ENCODE measurements around the gene QSOX2.

Gene QSOX2

DNA sequence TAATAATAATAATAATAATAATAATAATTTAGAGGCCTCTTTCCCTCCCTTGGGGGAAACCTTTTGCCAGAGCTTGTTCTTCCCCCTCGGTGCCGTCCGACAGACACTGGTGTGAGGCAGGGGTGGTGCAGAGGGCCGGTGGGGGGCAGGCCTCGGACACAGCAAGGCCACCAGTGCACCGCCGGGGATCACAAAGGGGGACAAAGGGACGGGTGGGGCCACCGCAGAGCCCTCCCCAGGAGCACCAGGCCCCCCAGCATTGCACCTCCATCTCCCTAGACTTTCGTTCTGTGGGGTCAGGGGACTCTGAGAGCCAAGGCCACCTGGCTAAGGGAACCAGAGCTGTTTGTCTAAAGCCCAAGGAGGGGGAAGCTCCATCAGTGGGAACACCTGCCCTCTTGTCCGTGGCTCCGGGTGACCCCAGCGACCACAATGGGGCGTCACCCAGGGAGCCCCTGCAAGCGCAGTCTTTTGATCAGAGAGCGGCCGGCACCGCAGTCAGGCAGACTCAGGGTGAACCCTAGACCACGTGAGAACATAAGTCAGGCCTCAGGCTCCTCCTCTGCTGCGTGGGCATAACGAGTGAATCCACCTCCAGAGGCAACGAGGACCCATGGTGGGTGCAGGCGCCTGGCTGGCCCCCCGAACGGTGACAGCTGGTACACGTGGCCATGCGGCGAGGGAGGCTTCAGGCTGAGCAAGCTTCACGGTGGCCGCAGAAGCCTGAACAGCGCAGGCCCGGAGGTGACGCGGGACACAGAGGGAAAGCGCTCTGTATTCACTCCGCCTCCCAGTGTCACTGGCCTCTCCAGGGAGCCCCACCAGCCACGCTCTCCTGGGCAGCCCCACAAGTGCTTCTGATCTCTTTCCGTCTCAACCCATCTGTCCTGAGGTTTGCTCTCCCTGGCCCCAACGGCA is 12.0 kb upstream of the QSOX2 start:
- Histone ChIP-seq H3K27ac (ENCODE audit: insufficient read depth, low read depth, low read length, poor library complexity, severe bottlenecking) (no peak overlapping the region), H3K9me3 (ENCODE audit: control insufficient read depth, low read length) (no peaks in the 10 kb centered on the region), H3K4me3 (ENCODE audit: insufficient read depth, low read depth, low read length) (no peak overlapping the region), H3K27me3 (ENCODE audit: control insufficient read depth, insufficient read depth, low read length, poor library complexity, severe bottlenecking) (no peaks in the 10 kb centered on the region), H3K36me3 (ENCODE audit: control insufficient read depth, insufficient read depth, low read length) (no peaks in the 10 kb centered on the region), H3K4me1 (ENCODE audit: control insufficient read depth, insufficient read depth, low read length) (peaks cover 3% of the 10 kb centered on the region)
- WGBS, 2 experiments = 92% methylated on average over 39 of the region's 39 CpGs

GRCh38 chr9:136255896-136256890 is 10.6 kb upstream of the QSOX2 start:
- Histone ChIP-seq H3K4me3 (ENCODE audit: insufficient read depth, low read depth, low read length) (no peak overlapping the region), H3K9me3 (ENCODE audit: control insufficient read depth, low read length) (no peaks in the 10 kb centered on the region), H3K27ac (ENCODE audit: insufficient read depth, low read depth, low read length, poor library complexity, severe bottlenecking) (no peak overlapping the region), H3K4me1 (ENCODE audit: control insufficient read depth, insufficient read depth, low read length) (peaks cover 3% of the 10 kb centered on the region), H3K27me3 (ENCODE audit: control insufficient read depth, insufficient read depth, low read length, poor library complexity, severe bottlenecking) (no peaks in the 10 kb centered on the region), H3K36me3 (ENCODE audit: control insufficient read depth, insufficient read depth, low read length) (no peaks in the 10 kb centered on the region)
- 83 to 86% methylated on average over 28 of the region's 28 CpGs for WGBS, 2 experiments

DNA sequence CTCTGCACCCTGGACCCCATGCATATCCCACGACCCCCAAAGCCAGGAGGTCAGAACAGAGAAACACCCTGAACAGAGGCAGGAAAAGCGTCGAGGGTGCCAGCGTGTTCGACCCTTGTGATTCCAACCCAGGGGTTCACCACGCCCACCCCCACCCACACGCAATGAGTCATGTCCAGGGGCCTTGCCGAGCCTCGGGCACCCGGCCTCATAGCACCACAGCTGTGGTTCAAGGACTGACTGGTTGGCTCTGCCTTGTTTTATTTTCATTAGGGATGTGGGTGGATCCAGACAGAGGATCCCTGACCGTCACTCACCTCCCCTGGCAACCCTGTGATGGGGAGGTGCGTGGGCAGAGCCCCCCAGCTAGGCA is 9.5 kb upstream of the QSOX2 start:
- Histone ChIP-seq H3K27ac (ENCODE audit: insufficient read depth, low read depth, low read length, poor library complexity, severe bottlenecking) (no peak overlapping the region), H3K36me3 (ENCODE audit: control insufficient read depth, insufficient read depth, low read length) (no peaks in the 10 kb centered on the region), H3K27me3 (ENCODE audit: control insufficient read depth, insufficient read depth, low read length, poor library complexity, severe bottlenecking) (no peaks in the 10 kb centered on the region), H3K9me3 (ENCODE audit: control insufficient read depth, low read length) (no peaks in the 10 kb centered on the region), H3K4me1 (ENCODE audit: control insufficient read depth, insufficient read depth, low read length) (peaks cover 3% of the 10 kb centered on the region), H3K4me3 (ENCODE audit: insufficient read depth, low read depth, low read length) (no peak overlapping the region)
- WGBS, 2 experiments = 85 to 88% methylated on average over 12 of the region's 12 CpGs

GRCh38 chr9:136254381-136255165 is 9.0 kb upstream of the QSOX2 start:
- Histone ChIP-seq H3K9me3 (ENCODE audit: control insufficient read depth, low read length) (no peaks in the 10 kb centered on the region), H3K4me3 (ENCODE audit: insufficient read depth, low read depth, low read length) (no peak overlapping the region), H3K36me3 (ENCODE audit: control insufficient read depth, insufficient read depth, low read length) (no peaks in the 10 kb centered on the region), H3K4me1 (ENCODE audit: control insufficient read depth, insufficient read depth, low read length) (peaks cover under 1% of the 10 kb centered on the region), H3K27ac (ENCODE audit: insufficient read depth, low read depth, low read length, poor library complexity, severe bottlenecking) (peak overlapping the region; percentile 36), H3K27me3 (ENCODE audit: control insufficient read depth, insufficient read depth, low read length, poor library complexity, severe bottlenecking) (no peaks in the 10 kb centered on the region)
- WGBS, 2 experiments = 83% methylated on average over 25 of the region's 25 CpGs

DNA sequence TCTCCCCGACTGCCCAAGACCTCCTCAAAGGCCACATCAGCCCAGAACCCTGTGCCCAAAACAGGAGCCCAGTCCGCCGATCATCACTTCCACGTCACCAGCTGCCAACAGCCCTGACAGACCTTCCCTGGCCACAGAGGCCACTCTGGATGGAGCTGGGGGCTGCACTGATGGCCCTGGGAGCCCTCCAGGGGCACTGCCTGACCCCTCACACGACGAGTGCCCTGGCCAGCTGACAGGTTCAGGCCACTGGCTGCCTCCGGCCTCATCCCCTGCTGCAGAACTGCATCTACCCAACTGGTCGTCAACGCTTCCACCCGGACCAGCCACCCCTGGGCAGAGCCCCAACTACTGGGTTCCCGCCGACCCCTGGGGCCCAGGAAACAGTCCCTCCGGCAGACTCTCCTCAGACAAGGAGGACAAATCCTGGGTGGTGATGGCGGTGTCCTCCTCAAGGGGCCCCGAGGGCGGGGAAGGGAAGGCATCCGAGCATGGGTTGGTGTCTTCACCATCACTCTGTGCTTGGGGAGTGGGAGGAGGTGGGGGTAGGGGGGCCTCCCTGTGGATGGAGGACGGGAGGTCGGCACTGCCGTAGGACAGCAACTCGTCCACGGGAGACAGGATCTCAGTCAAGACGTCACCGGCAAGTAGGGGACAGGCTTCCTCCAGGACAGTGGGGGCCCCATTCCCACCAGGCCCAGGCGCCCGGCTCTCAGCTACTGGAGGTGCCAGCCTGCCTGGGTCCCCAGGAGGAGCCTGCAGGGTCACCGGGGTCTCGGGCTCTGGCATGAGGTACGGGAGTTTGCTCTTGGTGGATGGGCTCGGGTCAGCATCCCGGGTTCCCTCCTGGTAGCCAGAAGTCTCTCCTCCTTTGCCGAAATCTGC is 7.9 kb upstream of the QSOX2 start:
- H3K27ac ChIP-seq (ENCODE audit: insufficient read depth, low read depth, low read length, poor library complexity, severe bottlenecking) = no peak overlapping the region
- H3K4me1 ChIP-seq (ENCODE audit: control insufficient read depth, insufficient read depth, low read length) = no peaks in the 10 kb centered on the region
- H3K36me3 ChIP-seq (ENCODE audit: control insufficient read depth, insufficient read depth, low read length) = no peaks in the 10 kb centered on the region
- H3K9me3 ChIP-seq (ENCODE audit: control insufficient read depth, low read length) = no peaks in the 10 kb centered on the region
- 94% methylated on average over 32 of the region's 32 CpGs for WGBS, 2 experiments
- no peaks in the 10 kb centered on the region for H3K27me3 ChIP-seq (ENCODE audit: control insufficient read depth, insufficient read depth, low read length, poor library complexity, severe bottlenecking)
- H3K4me3 ChIP-seq (ENCODE audit: insufficient read depth, low read depth, low read length) = no peak overlapping the region

- Histone ChIP-seq H3K4me3 (ENCODE audit: insufficient read depth, low read depth, low read length) (no peak overlapping the region), H3K9me3 (ENCODE audit: control insufficient read depth, low read length) (no peaks in the 10 kb centered on the region), H3K36me3 (ENCODE audit: control insufficient read depth, insufficient read depth, low read length) (no peaks in the 10 kb centered on the region), H3K27me3 (ENCODE audit: control insufficient read depth, insufficient read depth, low read length, poor library complexity, severe bottlenecking) (no peaks in the 10 kb centered on the region), H3K4me1 (ENCODE audit: control insufficient read depth, insufficient read depth, low read length) (peaks cover 6% of the 10 kb centered on the region), H3K27ac (ENCODE audit: insufficient read depth, low read depth, low read length, poor library complexity, severe bottlenecking) (no peak overlapping the region)
- WGBS, 2 experiments = 92 to 95% methylated on average over 10 of the region's 10 CpGs
Measured at GRCh38 chr9:136252846-136253245, 7.2 kb upstream of the QSOX2 start.

DNA sequence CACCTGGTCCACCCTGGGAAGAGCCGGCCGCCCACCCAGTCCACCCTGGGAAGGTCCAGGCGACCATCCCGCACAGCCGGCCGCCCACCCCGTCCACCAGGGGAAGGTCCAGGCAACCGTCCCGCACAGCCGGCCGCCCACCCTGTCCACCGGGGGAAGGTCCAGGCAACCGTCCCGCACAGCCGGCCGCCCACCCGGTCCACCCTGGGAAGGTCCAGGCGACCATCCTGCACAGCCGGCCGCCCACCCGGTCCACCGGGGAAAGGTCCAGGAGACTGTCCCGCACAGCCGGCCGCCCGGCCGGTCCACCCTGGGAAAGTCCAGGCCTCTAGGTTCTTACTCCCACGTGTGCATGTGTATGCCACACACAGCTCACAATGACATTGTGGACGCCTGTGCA is 6.7 kb upstream of the QSOX2 start:
- no peak overlapping the region for H3K27ac ChIP-seq (ENCODE audit: insufficient read depth, low read depth, low read length, poor library complexity, severe bottlenecking)
- H3K9me3 ChIP-seq (ENCODE audit: control insufficient read depth, low read length) = no peaks in the 10 kb centered on the region
- whole genome bisulfite sequencing, 2 experiments = 96% methylated on average over 29 of the region's 29 CpGs
- H3K4me3 ChIP-seq (ENCODE audit: insufficient read depth, low read depth, low read length) = no peak overlapping the region
- peaks cover 12% of the 10 kb centered on the region for H3K4me1 ChIP-seq (ENCODE audit: control insufficient read depth, insufficient read depth, low read length)
- H3K27me3 ChIP-seq (ENCODE audit: control insufficient read depth, insufficient read depth, low read length, poor library complexity, severe bottlenecking) = no peaks in the 10 kb centered on the region
- H3K36me3 ChIP-seq (ENCODE audit: control insufficient read depth, insufficient read depth, low read length) = no peaks in the 10 kb centered on the region

DNA sequence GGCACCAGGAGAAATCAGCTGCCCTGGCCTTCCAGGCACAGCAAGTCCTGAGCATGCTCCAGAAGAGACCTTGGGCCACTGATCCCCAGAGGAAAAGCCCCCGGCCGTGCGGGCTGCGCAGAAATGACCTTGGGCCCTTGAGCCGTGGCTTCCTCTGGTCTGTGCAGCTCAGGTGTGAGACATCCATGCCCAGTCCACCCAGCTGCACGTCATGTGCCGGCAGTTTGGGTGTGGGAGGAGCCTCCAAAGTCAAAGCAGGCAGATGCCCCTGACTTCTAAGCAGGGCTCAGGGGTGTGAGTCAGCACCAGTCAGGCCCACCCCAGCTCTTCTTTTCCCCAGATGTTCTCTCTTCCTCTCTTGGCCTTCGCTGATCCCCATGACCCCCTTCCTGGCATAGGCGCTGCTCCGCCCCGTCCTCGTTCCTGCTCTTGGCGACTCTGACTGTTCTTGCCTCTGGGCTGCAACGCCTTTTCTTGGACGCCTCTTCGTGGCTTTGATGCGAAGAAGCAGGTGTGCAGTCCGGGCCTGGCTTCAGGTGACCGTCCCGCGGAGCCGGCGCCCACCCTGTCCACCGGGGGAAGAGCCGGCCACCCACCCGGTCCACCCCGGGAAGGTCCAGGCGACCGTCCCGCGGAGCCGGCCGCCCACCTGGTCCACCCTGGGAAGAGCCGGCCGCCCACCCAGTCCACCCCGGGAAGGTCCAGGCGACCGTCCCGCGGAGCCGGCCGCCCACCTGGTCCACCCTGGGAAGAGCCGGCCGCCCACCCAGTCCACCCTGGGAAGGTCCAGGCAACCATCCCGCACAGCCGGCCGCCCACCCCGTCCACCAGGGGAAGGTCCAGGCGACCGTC is 5.9 kb upstream of the QSOX2 start:
- 95 to 96% methylated on average over 49 to 50 of the region's 50 CpGs for WGBS, 2 experiments
- no peaks in the 10 kb centered on the region for H3K36me3 ChIP-seq (ENCODE audit: control insufficient read depth, insufficient read depth, low read length)
- no peak overlapping the region for H3K27ac ChIP-seq (ENCODE audit: insufficient read depth, low read depth, low read length, poor library complexity, severe bottlenecking)

More for the DNA sequence above, 5.9 kb upstream of the QSOX2 start:
- H3K4me3 ChIP-seq (ENCODE audit: insufficient read depth, low read depth, low read length) = no peak overlapping the region
- H3K4me1 ChIP-seq (ENCODE audit: control insufficient read depth, insufficient read depth, low read length) = peaks cover 14% of the 10 kb centered on the region
- H3K27me3 ChIP-seq (ENCODE audit: control insufficient read depth, insufficient read depth, low read length, poor library complexity, severe bottlenecking) = no peaks in the 10 kb centered on the region
- H3K9me3 ChIP-seq (ENCODE audit: control insufficient read depth, low read length) = no peaks in the 10 kb centered on the region

All from ectodermal cell (in vitro differentiated cells).